HepG2 (cell line): Measurements from ENCODE around the gene RGS19. TPM values are rescaled to one million over a fixed set of nuclear protein-coding genes. Genes with fewer than 3 reads are reported as not detected.

ENCODE experiments used
- ATAC-seq: fragments of 200-7000 bp; cut with Tn5 transposase; 3 replicates; pipeline ENCODE4 v1.9.1; 2020; ENCODE audit warnings: mild to moderate bottlenecking, moderate library complexity
- BruUV-seq: library from RNA; stranded (reverse); fragments of 400-500 nt; replicated peaks from 2 replicates; lab custom pipeline; 2021; lab: Mats Ljungman, UMichigan
- CTCF ChIA-PET: fragments of 300-600 bp; formaldehyde crosslinking; extraction: SDS; loops from one replicate; lab custom pipeline; 2021; ENCODE audit warnings: low total read pairs, inconsistent platforms, low intra/inter-chr PET ratio; lab: Yijun Ruan, JAX
- POLR2A ChIA-PET: fragments of 350-600 bp; sonication (Branson Sonifier 250); formaldehyde crosslinking; loops from one replicate; lab custom pipeline; 2020; ENCODE audit warnings: antibody characterized with exemption, inconsistent platforms; lab: Yijun Ruan, JAX
- DNase-seq: peaks from one replicate; pipeline ENCODE4 v3.0.0-alpha.2; 2015; ENCODE audit warnings: low spot score
- FAIRE-seq: peaks from 3 replicates; lab custom pipeline; 2011; peaks lifted over from hg19 to GRCh38; lab: Jason Lieb, UNC
- H2AFZ ChIP-seq: one replicate; pipeline ENCODE4 v1.6.1; 2011; ENCODE audit warnings: low read length, inconsistent platforms
- H3K27ac ChIP-seq: fragments of 300-600 bp; 3 replicates; pipeline ENCODE4 v1.8.0; 2011; ENCODE audit warnings: mixed run types, mild to moderate bottlenecking, mixed read lengths, low read length, inconsistent platforms; ENCODE audit not compliant: insufficient read depth; ENCODE audit errors: extremely low read length
- H3K27me3 ChIP-seq, 2 experiments: fragments of 200-600 bp in 1 of 2; 2 replicates in 1 of 2; 3 replicates in 1 of 2; pipeline versions ENCODE4 v1.6.0 to v1.8.0; 2011; ENCODE audit warnings: low read length in 2 of 2, mild to moderate bottlenecking in 2 of 2, moderate library complexity in 2 of 2, inconsistent platforms in 1 of 2; ENCODE audit not compliant: insufficient read depth in 2 of 2, control insufficient read depth in 1 of 2
- H3K36me3 ChIP-seq, 2 experiments: fragments of 200-600 bp in 1 of 2; replicated peaks in 1 of 2; 2 replicates in 1 of 2; 3 replicates in 1 of 2; pipeline versions ENCODE4 v1.5.1 to v1.8.0; 2011; ENCODE audit warnings: low read length in 2 of 2, inconsistent platforms in 1 of 2; ENCODE audit not compliant: insufficient read depth in 2 of 2, control insufficient read depth in 1 of 2
- H3K4me1 ChIP-seq: 2 replicates; pipeline ENCODE4 v1.5.1; 2012; ENCODE audit warnings: low read length, inconsistent platforms; ENCODE audit not compliant: insufficient read depth
- H3K4me2 ChIP-seq: 2 replicates; pipeline ENCODE4 v1.6.0; 2011; ENCODE audit warnings: low read depth, low read length, inconsistent platforms
- H3K4me3 ChIP-seq, 3 experiments: fragments of 200-600 bp in 1 of 3; sonication (generic), shearing (Covaris generic) in 1 of 3; replicated peaks in 1 of 3; 2 replicates each; pipeline ENCODE4 v1.5.1; 2011 to 2016; ENCODE audit warnings: low read length in 3 of 3, inconsistent platforms in 2 of 3, low read depth in 2 of 3, mild to moderate bottlenecking in 2 of 3, control low read depth in 1 of 3, mixed read lengths in 1 of 3; ENCODE audit not compliant: insufficient read depth in 1 of 3
- H3K79me2 ChIP-seq: one replicate; pipeline ENCODE4 v1.6.1; 2011; ENCODE audit warnings: low read length, inconsistent platforms; ENCODE audit not compliant: insufficient read depth
- H3K9ac ChIP-seq: 2 replicates; pipeline ENCODE4 v1.6.0; 2011; ENCODE audit warnings: mild to moderate bottlenecking, low read depth, low read length, inconsistent platforms; ENCODE audit not compliant: insufficient read depth
- H3K9me3 ChIP-seq: 2 replicates; pipeline ENCODE4 v1.5.1; 2012; ENCODE audit warnings: mild to moderate bottlenecking, low read length
- H4K20me1 ChIP-seq: 2 replicates; pipeline ENCODE4 v1.6.0; 2011; ENCODE audit warnings: inconsistent platforms, mild to moderate bottlenecking, low read length, moderate library complexity; ENCODE audit not compliant: insufficient read depth
- ARID2 ChIP-seq: sonication (generic); formaldehyde crosslinking; IDR thresholded peaks from 2 replicates; pipeline ENCODE4 v1.8.1; 2022; ENCODE audit warnings: mild to moderate bottlenecking, missing genetic modification reagents, borderline replicate concordance
- ATF2 ChIP-seq: sonication (generic); formaldehyde crosslinking; IDR thresholded peaks from 2 replicates; pipeline ENCODE4 v1.4.0; 2020; ENCODE audit warnings: missing genetic modification reagents
- FLYWCH1 ChIP-seq: sonication (generic); formaldehyde crosslinking; IDR thresholded peaks from 2 replicates; pipeline ENCODE4 v1.8.1; 2023; ENCODE audit warnings: mild to moderate bottlenecking, missing genetic modification reagents
- KLF16 ChIP-seq, 2 experiments: sonication (generic) in 1 of 2; formaldehyde crosslinking in 1 of 2; IDR thresholded peaks; 2 replicates each; pipeline versions ENCODE4 v1.6.1 to v1.8.0; 2016 to 2023; ENCODE audit warnings: missing genetic modification reagents in 2 of 2, missing compliant biosample characterization in 1 of 2
- KMT2A ChIP-seq: sonication (generic); formaldehyde crosslinking; IDR thresholded peaks from 2 replicates; pipeline ENCODE4 v1.4.0; 2020; ENCODE audit warnings: missing genetic modification reagents
- NFKBIZ ChIP-seq: IDR thresholded peaks from 2 replicates; pipeline ENCODE4 v1.6.1; 2018; ENCODE audit warnings: missing genetic modification reagents, missing compliant biosample characterization
- NR2F6 ChIP-seq, 2 experiments: IDR thresholded peaks; 2 replicates each; pipeline ENCODE4 v1.6.1; 2016; ENCODE audit warnings: antibody characterized with exemption in 1 of 2, mild to moderate bottlenecking in 1 of 2
- SALL1 ChIP-seq: sonication (generic); formaldehyde crosslinking; IDR thresholded peaks from 2 replicates; pipeline ENCODE4 v1.8.0; 2022; ENCODE audit warnings: mild to moderate bottlenecking, missing genetic modification reagents
- TCF12 ChIP-seq, 2 experiments: fragments of 450-650 bp in 1 of 2; sonication (generic) in 1 of 2; formaldehyde crosslinking in 1 of 2; IDR thresholded peaks; 2 replicates each; pipeline versions ENCODE4 v1.6.1 to v1.8.0; 2017 to 2022; ENCODE audit warnings: antibody characterized with exemption in 1 of 2, mild to moderate bottlenecking in 1 of 2, missing genetic modification reagents in 1 of 2, moderate library complexity in 1 of 2
- THAP8 ChIP-seq: sonication (generic); formaldehyde crosslinking; IDR thresholded peaks from 2 replicates; pipeline ENCODE4 v1.5.1; 2020; ENCODE audit warnings: missing genetic modification reagents, mild to moderate bottlenecking, borderline replicate concordance
- UBTF ChIP-seq: sonication (generic); formaldehyde crosslinking; IDR thresholded peaks from 2 replicates; pipeline ENCODE4 v1.4.0; 2020; ENCODE audit warnings: mild to moderate bottlenecking, missing genetic modification reagents
- ZBTB21 ChIP-seq: sonication (generic); formaldehyde crosslinking; IDR thresholded peaks from 2 replicates; pipeline ENCODE4 v1.4.0; 2020; ENCODE audit warnings: missing genetic modification reagents
- ZNF816 ChIP-seq: sonication (generic); formaldehyde crosslinking; IDR thresholded peaks from 2 replicates; pipeline ENCODE4 v1.8.0; 2022; ENCODE audit warnings: missing genetic modification reagents, mild to moderate bottlenecking, borderline replicate concordance
- ZXDC ChIP-seq: sonication (generic); formaldehyde crosslinking; IDR thresholded peaks from 2 replicates; pipeline ENCODE4 v1.5.0; 2020; ENCODE audit warnings: mild to moderate bottlenecking, missing genetic modification reagents
- WGBS: methylation state at CpG from one replicate; pipeline ENCODE4 v1.1.6; 2017; ENCODE audit warnings: low lambda C conversion rate; 5-methylcytosine and 5-hydroxymethylcytosine counted together
- in situ Hi-C: cut with HindIII; loops from 2 replicates; pipeline ENCODE4 v1.10.0; 2017; ENCODE audit warnings: low pct_unique_long_range_greater_than_20kb; ENCODE audit not compliant: extremely low pct_ligation_motif_present
- intact Hi-C: fragments of 100-400 bp; cut with micrococcal nuclease; formaldehyde crosslinking; loops from one replicate; pipeline ENCODE4 v1.10.0; 2022; ENCODE audit not compliant: unreplicated experiment
- polyA plus RNA-seq, 8 experiments: library from polyadenylated mRNA; depleted of rRNA in 3 of 8; stranded (reverse) in 7 of 8; unstranded in 1 of 8; fragments of >200 nt; fragmentation: Illumina TruSeq in 4 of 8; extraction: Trizol in 4 of 8; gene quantifications; 2 replicates each; pipeline versions ENCODE4 v1.2.1 to v1.2.3, GENCODE V29; 2011 to 2016; ENCODE audit warnings: low read depth in 4 of 8, missing spikeins in 1 of 8, mixed read lengths in 1 of 8; ENCODE audit not compliant: insufficient read depth in 1 of 8
- total RNA-seq, 5 experiments: library from RNA; depleted of rRNA; stranded (reverse); fragments of >200 nt; fragmentation: Illumina TruSeq; extraction: Trizol; gene quantifications; 2 replicates each; pipeline ENCODE4 v1.2.3, GENCODE V29; 2016; ENCODE audit warnings: low read depth in 1 of 5
- TF ChIP-seq, protein P1 (sequence below), 2 experiments: fragments of 450-650 bp in 1 of 2; sonication (generic) in 1 of 2; formaldehyde crosslinking; IDR thresholded peaks; 2 replicates each; pipeline versions ENCODE4 v1.5.0 to v1.8.0; 2020 to 2022; ENCODE audit warnings: mild to moderate bottlenecking in 1 of 2, missing genetic modification reagents in 1 of 2

The RGS19 gene
- total and polyA plus RNA-seq, 2 of the 13 experiments (the other 11 are each of a cell fraction or from before 2014, with no cell fraction given): 10.7 to 11.9 TPM

GRCh38 chr20:64025826-64026412 is 53.4 kb downstream of the RGS19 start:
- 99% methylated on average over 29 of the region's 29 CpGs for WGBS
- no peak overlapping the region for H2AFZ ChIP-seq
- intact Hi-C loops (no loop called here), in situ Hi-C loops (no loop called here)
- peaks cover 55 to 82% of the 10 kb centered on the region in 2 experiments for H3K36me3 ChIP-seq
- no peak overlapping the region for H3K4me2 ChIP-seq
- no peaks in the 10 kb centered on the region for H3K27me3 ChIP-seq
- DNase-seq (no peak), FAIRE-seq (no peak), ATAC-seq (no peak)
- H3K27ac ChIP-seq: peak overlapping the region; percentile 92
- ChIA-PET POLR2A (interaction anchor here (1.0 to 5.0 kb wide), 4 partner anchors 8 to 45 kb away, joined by 3 to 81 read pairs (median 12); partner anchors contain the start of genes C20orf204 and PRPF6), CTCF (no interaction called here)
- H3K4me1 ChIP-seq: peaks cover 42% of the 10 kb centered on the region
- no peak overlapping the region for H3K4me3 ChIP-seq
- no peaks in the 10 kb centered on the region for H4K20me1 ChIP-seq
- H3K79me2 ChIP-seq: peaks cover 4% of the 10 kb centered on the region
- no TSS peak for BruUV-seq
- H3K9ac ChIP-seq: no peak overlapping the region
- no peaks in the 10 kb centered on the region for H3K9me3 ChIP-seq
- no peak for TF ChIP-seq KMT2A
- no peak for TF ChIP-seq NR2F6 (IDR thresholded peaks at IDR 0.05)
- no peak for TF ChIP-seq NR2F6 (CRISPR knock-in tag; IDR thresholded peaks at IDR 0.05)
- TF ChIP-seq TCF12 (IDR thresholded peaks at IDR 0.05): no peak
- 0 out of 2 replicates have a peak, but pooled peaks have one; percentile 10 for TF ChIP-seq TCF12 (CRISPR knock-in tag; IDR thresholded peaks at IDR 0.05)
- TF ChIP-seq, protein P1, sequence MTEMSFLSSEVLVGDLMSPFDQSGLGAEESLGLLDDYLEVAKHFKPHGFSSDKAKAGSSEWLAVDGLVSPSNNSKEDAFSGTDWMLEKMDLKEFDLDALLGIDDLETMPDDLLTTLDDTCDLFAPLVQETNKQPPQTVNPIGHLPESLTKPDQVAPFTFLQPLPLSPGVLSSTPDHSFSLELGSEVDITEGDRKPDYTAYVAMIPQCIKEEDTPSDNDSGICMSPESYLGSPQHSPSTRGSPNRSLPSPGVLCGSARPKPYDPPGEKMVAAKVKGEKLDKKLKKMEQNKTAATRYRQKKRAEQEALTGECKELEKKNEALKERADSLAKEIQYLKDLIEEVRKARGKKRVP (CRISPR knock-in tag; IDR thresholded peaks at IDR 0.05): no peak
- TF ChIP-seq ZBTB21 (CRISPR knock-in tag): no peak
- no peak for TF ChIP-seq NFKBIZ (CRISPR knock-in tag)
- no peak for TF ChIP-seq ARID2 (CRISPR knock-in tag)
- no peak; the same call in 1 of the 2 replicates for TF ChIP-seq ZXDC
- peak; percentile 11; the same call in 1 of the 2 replicates for TF ChIP-seq UBTF (CRISPR knock-in tag)
- peak; percentile 2; the same call in 1 of the 2 replicates for TF ChIP-seq SALL1 (CRISPR knock-in tag)
- TF ChIP-seq ATF2 (CRISPR knock-in tag): no peak
- TF ChIP-seq KLF16 (CRISPR knock-in tag; IDR thresholded peaks at IDR 0.05): no peak
- TF ChIP-seq FLYWCH1: no peak
- no peak for TF ChIP-seq THAP8 (CRISPR knock-in tag)
- no peak for TF ChIP-seq ZNF816 (CRISPR knock-in tag)
